Liver (tissue), 9 donors: ENCODE results near the gene SYT13. TPM values are rescaled to one million over a fixed set of nuclear protein-coding genes. Genes with fewer than 3 reads are reported as not detected.

Experiments used
- DNase-seq: peaks from one replicate; pipeline ENCODE4 v3.0.0-alpha.2; 2017; ENCODE audit warnings: low spot score
- H3K27ac ChIP-seq, 2 donors: one replicate each; pipeline ENCODE4 v1.7.0; 2013; ENCODE audit warnings: inconsistent platforms in 2 of 2, low read length in 2 of 2, control low read depth in 1 of 2, low read depth in 1 of 2, mild to moderate bottlenecking in 1 of 2
- H3K27me3 ChIP-seq, 4 donors: one replicate each; pipeline versions ENCODE4 v1.6.1 to v1.7.0; 2013; ENCODE audit warnings: low read length in 3 of 4, inconsistent platforms in 1 of 4, mild to moderate bottlenecking in 1 of 4, moderate library complexity in 1 of 4; ENCODE audit not compliant: control insufficient read depth in 4 of 4, insufficient read depth in 4 of 4
- H3K36me3 ChIP-seq, 4 donors: one replicate each; pipeline versions ENCODE4 v1.6.1 to v1.7.0; 2013; ENCODE audit warnings: low read length in 3 of 4, mild to moderate bottlenecking in 3 of 4, low read depth in 1 of 4, moderate library complexity in 1 of 4; ENCODE audit not compliant: control insufficient read depth in 4 of 4, insufficient read depth in 3 of 4
- H3K4me1 ChIP-seq, 4 donors: one replicate each; pipeline versions ENCODE4 v1.6.1 to v1.7.0; 2013; ENCODE audit warnings: low read length in 3 of 4, mild to moderate bottlenecking in 3 of 4, moderate library complexity in 1 of 4; ENCODE audit not compliant: control insufficient read depth in 4 of 4, insufficient read depth in 4 of 4
- H3K4me3 ChIP-seq, 3 donors: one replicate each; pipeline versions ENCODE4 v1.6.1 to v1.7.0; 2013; ENCODE audit warnings: low read length in 3 of 3, control low read depth in 1 of 3, low read depth in 1 of 3, mild to moderate bottlenecking in 1 of 3
- H3K9ac ChIP-seq, 2 donors: one replicate each; pipeline ENCODE4 v1.7.0; 2013; ENCODE audit warnings: low read length in 2 of 2, mild to moderate bottlenecking in 2 of 2, moderate library complexity in 2 of 2, control low read depth in 1 of 2, low read depth in 1 of 2
- H3K9me3 ChIP-seq, 4 donors: one replicate each; pipeline versions ENCODE4 v1.6.1 to v1.7.0; 2013; ENCODE audit warnings: low read length in 3 of 4; ENCODE audit not compliant: control insufficient read depth in 4 of 4
- EGR1 ChIP-seq, 2 donors: IDR thresholded peaks; 2 replicates each; pipeline ENCODE4 v1.6.1; 2016 to 2018; ENCODE audit warnings: antibody characterized with exemption in 2 of 2, low read depth in 2 of 2
- FOXA1 ChIP-seq: IDR thresholded peaks from 2 replicates; pipeline ENCODE4 v1.6.1; 2016; ENCODE audit warnings: antibody characterized with exemption
- HNF4A ChIP-seq, 2 donors: conservative IDR thresholded peaks; 2 replicates each; pipeline ENCODE4 v1.6.1; 2016; ENCODE audit warnings: antibody characterized with exemption in 2 of 2, mild to moderate bottlenecking in 2 of 2
- HNF4G ChIP-seq: IDR thresholded peaks from 2 replicates; pipeline ENCODE4 v1.6.1; 2016; ENCODE audit warnings: antibody characterized with exemption
- JUND ChIP-seq, 2 donors: IDR thresholded peaks; 2 replicates each; pipeline ENCODE4 v1.6.1; 2016; ENCODE audit warnings: antibody characterized with exemption in 2 of 2
- NR2F2 ChIP-seq: IDR thresholded peaks from 2 replicates; pipeline ENCODE4 v1.6.1; 2016; ENCODE audit warnings: antibody characterized with exemption
- RAD21 ChIP-seq, 2 donors: IDR thresholded peaks; 2 replicates each; pipeline ENCODE4 v1.6.1; 2016; ENCODE audit warnings: antibody characterized with exemption in 2 of 2, mild to moderate bottlenecking in 2 of 2
- RXRA ChIP-seq, 2 donors: IDR thresholded peaks; 2 replicates each; pipeline ENCODE4 v1.6.1; 2017 to 2018; ENCODE audit warnings: antibody characterized with exemption in 2 of 2, mild to moderate bottlenecking in 1 of 2
- SP1 ChIP-seq: IDR thresholded peaks from 2 replicates; pipeline ENCODE4 v1.6.1; 2018; ENCODE audit warnings: antibody characterized with exemption, mild to moderate bottlenecking
- TAF1 ChIP-seq: conservative IDR thresholded peaks from 2 replicates; pipeline ENCODE4 v1.6.1; 2016; ENCODE audit warnings: antibody characterized with exemption, mild to moderate bottlenecking
- YY1 ChIP-seq: IDR thresholded peaks from 2 replicates; pipeline ENCODE4 v1.6.1; 2016; ENCODE audit warnings: antibody characterized with exemption, mild to moderate bottlenecking
- WGBS: extraction: QIAGEN DNeasy Blood & Tissue Kit; methylation state at CpG from one replicate; pipeline ENCODE4 v1.1.7; 2013; 5-methylcytosine and 5-hydroxymethylcytosine counted together
- polyA plus RNA-seq, 2 donors: library from polyadenylated mRNA; stranded (reverse) in 1 of 2; unstranded in 1 of 2; fragments of 200-250 nt in 1 of 2; fragments of >200 nt in 1 of 2; fragmentation: Nextera tagmentation in 1 of 2; extraction: Ambion mirVana in 1 of 2; gene quantifications; one replicate each; pipeline versions ENCODE4 v1.2.1 to v1.2.3, GENCODE V29; 2013 to 2015
- total RNA-seq, 2 donors: library from RNA; depleted of rRNA; stranded (reverse); fragments of >200 nt; gene quantifications; one replicate each; pipeline ENCODE4 v1.2.3, GENCODE V29; 2014
- TF ChIP-seq, protein P1 (sequence below): IDR thresholded peaks from 2 replicates; pipeline ENCODE4 v1.6.1; 2016; ENCODE audit warnings: antibody characterized with exemption
- TF ChIP-seq, protein P2 (sequence below): fragments of 150-350 bp; IDR thresholded peaks from 2 replicates; pipeline ENCODE4 v1.5.1; 2017; ENCODE audit warnings: improper control_type of control experiment, low read depth, low read length; ENCODE audit not compliant: missing input control
- TF ChIP-seq, protein P3 (sequence below): IDR thresholded peaks from 2 replicates; pipeline ENCODE4 v1.6.1; 2016; ENCODE audit warnings: antibody characterized with exemption
- TF ChIP-seq, protein P4 (sequence below): IDR thresholded peaks from 2 replicates; pipeline ENCODE4 v1.6.1; 2016; ENCODE audit warnings: antibody characterized with exemption, mild to moderate bottlenecking
- donor health status: healthy.
- donor health status: healthy.
- donor health status: healthy.
- donor health status: healthy.
- donor health status: healthy.

The SYT13 gene
- total and polyA plus RNA-seq, 4 donors, result 0.05 to 0.33 (median 0.14) TPM

DNA sequence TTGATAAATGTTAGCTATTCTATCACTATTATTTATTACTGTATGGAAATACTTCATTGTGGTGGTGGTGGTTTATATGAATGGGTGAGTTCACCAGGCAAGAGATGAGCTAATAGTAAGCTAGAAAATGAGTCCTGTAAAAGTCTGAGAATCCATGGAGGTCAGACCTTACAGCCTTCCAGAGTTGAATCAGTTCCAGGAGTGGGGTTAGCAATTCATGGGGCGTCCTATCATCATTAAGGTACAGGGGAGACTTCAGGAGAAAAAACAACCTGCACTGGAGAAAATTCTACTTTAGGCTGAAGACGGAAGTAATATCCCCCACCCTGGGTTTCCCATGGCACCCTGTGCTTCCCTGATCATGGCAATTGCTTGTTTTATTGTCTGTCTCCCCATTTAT is 6.5 kb downstream of the SYT13 start:
- Histone ChIP-seq H3K27ac (no peak overlapping the region), H3K36me3 (peaks cover 0 to 3% (median 0%) of the 10 kb centered on the region in 4 donors), H3K9ac (no peak overlapping the region), H3K4me1 (no peaks in the 10 kb centered on the region), H3K4me3 (no peak overlapping the region), H3K27me3 (peaks cover 0 to 8% (median 0%) of the 10 kb centered on the region in 4 donors), H3K9me3 (peaks cover 0 to 6% (median 0%) of the 10 kb centered on the region in 4 donors)
- WGBS, result 84% methylated on average over 2 of the region's 2 CpGs
- TF ChIP-seq EGR1 (IDR thresholded peaks at IDR 0.05; ENCODE audit: low read depth in 2 of 2) (no peak), JUND (IDR thresholded peaks at IDR 0.05) (no peak), HNF4A (conservative IDR thresholded peaks at IDR 0.05) (no peak), YY1 (no peak), RXRA (IDR thresholded peaks at IDR 0.05) (no peak), HNF4G (no peak), TAF1 (no peak), SP1 (no peak), RAD21 (IDR thresholded peaks at IDR 0.05) (no peak), FOXA1 (no peak)
- TF ChIP-seq, protein P1, sequence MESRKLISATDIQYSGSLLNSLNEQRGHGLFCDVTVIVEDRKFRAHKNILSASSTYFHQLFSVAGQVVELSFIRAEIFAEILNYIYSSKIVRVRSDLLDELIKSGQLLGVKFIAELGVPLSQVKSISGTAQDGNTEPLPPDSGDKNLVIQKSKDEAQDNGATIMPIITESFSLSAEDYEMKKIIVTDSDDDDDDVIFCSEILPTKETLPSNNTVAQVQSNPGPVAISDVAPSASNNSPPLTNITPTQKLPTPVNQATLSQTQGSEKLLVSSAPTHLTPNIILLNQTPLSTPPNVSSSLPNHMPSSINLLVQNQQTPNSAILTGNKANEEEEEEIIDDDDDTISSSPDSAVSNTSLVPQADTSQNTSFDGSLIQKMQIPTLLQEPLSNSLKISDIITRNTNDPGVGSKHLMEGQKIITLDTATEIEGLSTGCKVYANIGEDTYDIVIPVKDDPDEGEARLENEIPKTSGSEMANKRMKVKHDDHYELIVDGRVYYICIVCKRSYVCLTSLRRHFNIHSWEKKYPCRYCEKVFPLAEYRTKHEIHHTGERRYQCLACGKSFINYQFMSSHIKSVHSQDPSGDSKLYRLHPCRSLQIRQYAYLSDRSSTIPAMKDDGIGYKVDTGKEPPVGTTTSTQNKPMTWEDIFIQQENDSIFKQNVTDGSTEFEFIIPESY, result no peak
- TF ChIP-seq, protein P2, sequence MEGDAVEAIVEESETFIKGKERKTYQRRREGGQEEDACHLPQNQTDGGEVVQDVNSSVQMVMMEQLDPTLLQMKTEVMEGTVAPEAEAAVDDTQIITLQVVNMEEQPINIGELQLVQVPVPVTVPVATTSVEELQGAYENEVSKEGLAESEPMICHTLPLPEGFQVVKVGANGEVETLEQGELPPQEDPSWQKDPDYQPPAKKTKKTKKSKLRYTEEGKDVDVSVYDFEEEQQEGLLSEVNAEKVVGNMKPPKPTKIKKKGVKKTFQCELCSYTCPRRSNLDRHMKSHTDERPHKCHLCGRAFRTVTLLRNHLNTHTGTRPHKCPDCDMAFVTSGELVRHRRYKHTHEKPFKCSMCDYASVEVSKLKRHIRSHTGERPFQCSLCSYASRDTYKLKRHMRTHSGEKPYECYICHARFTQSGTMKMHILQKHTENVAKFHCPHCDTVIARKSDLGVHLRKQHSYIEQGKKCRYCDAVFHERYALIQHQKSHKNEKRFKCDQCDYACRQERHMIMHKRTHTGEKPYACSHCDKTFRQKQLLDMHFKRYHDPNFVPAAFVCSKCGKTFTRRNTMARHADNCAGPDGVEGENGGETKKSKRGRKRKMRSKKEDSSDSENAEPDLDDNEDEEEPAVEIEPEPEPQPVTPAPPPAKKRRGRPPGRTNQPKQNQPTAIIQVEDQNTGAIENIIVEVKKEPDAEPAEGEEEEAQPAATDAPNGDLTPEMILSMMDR, result no peak
- TF ChIP-seq, protein P3, sequence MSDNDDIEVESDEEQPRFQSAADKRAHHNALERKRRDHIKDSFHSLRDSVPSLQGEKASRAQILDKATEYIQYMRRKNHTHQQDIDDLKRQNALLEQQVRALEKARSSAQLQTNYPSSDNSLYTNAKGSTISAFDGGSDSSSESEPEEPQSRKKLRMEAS, result no peak
- no peak for DNase-seq

DNA sequence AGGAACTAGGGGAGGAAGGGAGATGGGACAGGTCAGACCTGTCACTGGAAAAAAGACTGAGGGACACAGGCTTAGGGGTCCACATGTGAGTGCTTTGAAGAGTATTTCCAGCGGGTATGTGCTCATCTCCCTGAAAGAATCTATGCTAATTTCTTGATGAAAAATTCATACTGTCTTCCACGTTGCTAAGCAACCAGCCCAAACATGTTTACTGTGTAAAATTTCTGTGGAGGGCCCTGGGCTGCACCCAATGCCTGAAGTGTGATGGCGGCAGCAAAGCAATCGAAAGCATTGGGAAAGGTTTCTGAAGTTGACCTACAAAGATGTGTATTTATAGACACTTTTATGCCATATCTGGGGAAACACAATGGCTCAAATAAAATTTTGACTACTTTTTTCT is 7.4 kb downstream of the SYT13 start:
- peaks cover 0 to 6% (median 0%) of the 10 kb centered on the region in 4 donors for H3K9me3 ChIP-seq
- TF ChIP-seq HNF4G (no peak), NR2F2 (no peak), JUND (IDR thresholded peaks at IDR 0.05) (no peak), FOXA1 (no peak), RAD21 (IDR thresholded peaks at IDR 0.05) (no peak)
- TF ChIP-seq, protein P4, sequence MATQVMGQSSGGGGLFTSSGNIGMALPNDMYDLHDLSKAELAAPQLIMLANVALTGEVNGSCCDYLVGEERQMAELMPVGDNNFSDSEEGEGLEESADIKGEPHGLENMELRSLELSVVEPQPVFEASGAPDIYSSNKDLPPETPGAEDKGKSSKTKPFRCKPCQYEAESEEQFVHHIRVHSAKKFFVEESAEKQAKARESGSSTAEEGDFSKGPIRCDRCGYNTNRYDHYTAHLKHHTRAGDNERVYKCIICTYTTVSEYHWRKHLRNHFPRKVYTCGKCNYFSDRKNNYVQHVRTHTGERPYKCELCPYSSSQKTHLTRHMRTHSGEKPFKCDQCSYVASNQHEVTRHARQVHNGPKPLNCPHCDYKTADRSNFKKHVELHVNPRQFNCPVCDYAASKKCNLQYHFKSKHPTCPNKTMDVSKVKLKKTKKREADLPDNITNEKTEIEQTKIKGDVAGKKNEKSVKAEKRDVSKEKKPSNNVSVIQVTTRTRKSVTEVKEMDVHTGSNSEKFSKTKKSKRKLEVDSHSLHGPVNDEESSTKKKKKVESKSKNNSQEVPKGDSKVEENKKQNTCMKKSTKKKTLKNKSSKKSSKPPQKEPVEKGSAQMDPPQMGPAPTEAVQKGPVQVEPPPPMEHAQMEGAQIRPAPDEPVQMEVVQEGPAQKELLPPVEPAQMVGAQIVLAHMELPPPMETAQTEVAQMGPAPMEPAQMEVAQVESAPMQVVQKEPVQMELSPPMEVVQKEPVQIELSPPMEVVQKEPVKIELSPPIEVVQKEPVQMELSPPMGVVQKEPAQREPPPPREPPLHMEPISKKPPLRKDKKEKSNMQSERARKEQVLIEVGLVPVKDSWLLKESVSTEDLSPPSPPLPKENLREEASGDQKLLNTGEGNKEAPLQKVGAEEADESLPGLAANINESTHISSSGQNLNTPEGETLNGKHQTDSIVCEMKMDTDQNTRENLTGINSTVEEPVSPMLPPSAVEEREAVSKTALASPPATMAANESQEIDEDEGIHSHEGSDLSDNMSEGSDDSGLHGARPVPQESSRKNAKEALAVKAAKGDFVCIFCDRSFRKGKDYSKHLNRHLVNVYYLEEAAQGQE, result no peak
- peaks cover 0 to 3% (median 0%) of the 10 kb centered on the region in 4 donors for H3K36me3 ChIP-seq
- 89% methylated on average over 4 of the region's 4 CpGs for WGBS
- no peaks in the 10 kb centered on the region for H3K4me1 ChIP-seq
- no peak overlapping the region for H3K27ac ChIP-seq
- H3K27me3 ChIP-seq, result peaks cover 0 to 6% (median 0%) of the 10 kb centered on the region in 4 donors
- H3K9ac ChIP-seq, result no peak overlapping the region
- no peak for DNase-seq
- no peak overlapping the region for H3K4me3 ChIP-seq
